ENCODE measurements around the gene CMKLR1.

The CMKLR1 gene

GRCh38 chr12:108297895-108298760, 41.0 kb downstream of the CMKLR1 start:
- DNase-seq, result no peak

GRCh38 chr12:108297424-108297823, 41.7 kb downstream of the CMKLR1 start:
- DNase-seq, result no peak

- DNase-seq, result no peak
Measured at GRCh38 chr12:108296945-108297344, 42.2 kb downstream of the CMKLR1 start.

GRCh38 chr12:108295641-108296040, 43.5 kb downstream of the CMKLR1 start:
- no peak for DNase-seq

- no peak for DNase-seq
Measured at GRCh38 chr12:108289350-108290161, 49.6 kb downstream of the CMKLR1 start.

- DNase-seq, result no peak
Measured at GRCh38 chr12:108287227-108287626, 51.9 kb downstream of the CMKLR1 start.

- no peak for DNase-seq
Measured at GRCh38 chr12:108285016-108285415, 54.1 kb downstream of the CMKLR1 start.

- DNase-seq, result no peak
Measured at GRCh38 chr12:108284163-108284562, 54.9 kb downstream of the CMKLR1 start.

GRCh38 chr12:108282676-108283075, 56.4 kb downstream of the CMKLR1 start:
- DNase-seq, result no peak

GRCh38 chr12:108282160-108282559, 57.0 kb downstream of the CMKLR1 start:
- no peak for DNase-seq

- no peak for DNase-seq
Measured at GRCh38 chr12:108277613-108278012, 61.5 kb downstream of the CMKLR1 start.

- no peak for DNase-seq
Measured at GRCh38 chr12:108273217-108273616, 65.9 kb downstream of the CMKLR1 start.

GRCh38 chr12:108271951-108272872, 66.9 kb downstream of the CMKLR1 start:
- DNase-seq, result no peak

GRCh38 chr12:108270849-108271143, 68.3 kb downstream of the CMKLR1 start:
- no peak for DNase-seq

GRCh38 chr12:108270035-108270848, 68.9 kb downstream of the CMKLR1 start:
- no peak for DNase-seq

GRCh38 chr12:108269224-108269623, 69.9 kb downstream of the CMKLR1 start:
- DNase-seq, result no peak

GRCh38 chr12:108268397-108268796, 70.7 kb downstream of the CMKLR1 start:
- no peak for DNase-seq

- no peak for DNase-seq
Measured at GRCh38 chr12:108267450-108267849, 71.7 kb downstream of the CMKLR1 start.

GRCh38 chr12:108266131-108266530, 73.0 kb downstream of the CMKLR1 start:
- no peak for DNase-seq

GRCh38 chr12:108265505-108265904, 73.6 kb downstream of the CMKLR1 start:
- DNase-seq, result no peak

GRCh38 chr12:108260969-108261368, 78.1 kb downstream of the CMKLR1 start:
- no peak for DNase-seq

- DNase-seq, result no peak
Measured at GRCh38 chr12:108260039-108260438, 79.1 kb downstream of the CMKLR1 start.

Measured in NCI-H748 treated with DMSO at 0.1 percent for 48 hours (cell line).